ENCODE data around the gene SH3BP1. TPM values are rescaled to one million over a fixed set of nuclear protein-coding genes. Genes with fewer than 3 reads are reported as not detected.

SH3BP1 gene
- total and polyA plus RNA-seq, 2 of the 8 experiments (the other 6 are each of a cell fraction or from before 2014, with no cell fraction given), result 23.9 to 40.3 TPM

DNA sequence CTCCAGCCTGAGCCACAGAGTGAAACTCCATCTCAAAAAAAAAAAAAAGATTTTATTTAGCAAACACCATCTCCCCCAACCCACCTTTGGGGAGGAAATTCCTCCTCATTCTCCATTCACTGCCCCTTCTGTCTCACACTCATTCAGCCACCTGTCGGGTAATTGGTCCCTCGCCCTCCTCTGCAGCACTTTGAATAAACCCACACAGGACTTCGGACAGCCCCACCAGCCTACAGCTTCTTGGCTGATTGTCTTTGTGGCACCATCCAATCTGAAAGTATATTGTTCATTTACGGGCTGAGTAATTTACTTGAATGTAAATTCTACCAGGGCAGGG lies 38.3 kb upstream of the SH3BP1 start:
- CTCF ChIA-PET (ENCODE audit: partially characterized antibody), result interaction anchor here (0.6 to 3.6 kb wide), 7 partner anchors 9 to 123 kb away, joined by 3 to 14 read pairs (median 4); no protein-coding TSS in a partner anchor
- no peak for FAIRE-seq
- no peak for TF ChIP-seq SAP30 (IDR thresholded peaks at IDR 0.05; ENCODE audit: insufficient read depth, insufficient replicate concordance, low read length)

More for the DNA sequence above, 38.3 kb upstream of the SH3BP1 start:
- Histone ChIP-seq H3K56ac (replicated peaks; ENCODE audit: insufficient read length, low read depth, low read length) (no peak overlapping the region), H3K23me2 (ENCODE audit: low read depth, low read length) (no peaks in the 10 kb centered on the region), H3K14ac (ENCODE audit: insufficient read length) (no peak overlapping the region), H3K27ac (ENCODE audit: low read depth, low read length) (0 out of 2 replicates have a peak overlapping the region, but pooled peaks have one; percentile 4), H3K9ac (replicated peaks in 1 of 4; ENCODE audit: extremely low read depth in 1 of 4, low read depth in 3 of 4, low read length in 3 of 4) (no peak overlapping the region), H3K36me3 (ENCODE audit: control insufficient read depth in 2 of 4, insufficient read depth in 4 of 4, low read length in 3 of 4) (no peaks in the 10 kb centered on the region), H4K91ac (replicated peaks; ENCODE audit: insufficient read length, low read length) (no peak overlapping the region), H3K23ac (ENCODE audit: insufficient read length) (no peak overlapping the region), H4K8ac (ENCODE audit: extremely low read depth, insufficient read depth, low read length) (no peak overlapping the region), H2BK120ac (replicated peaks; ENCODE audit: low read depth, low read length) (no peak overlapping the region), H2AFZ (ENCODE audit: low read length) (no peak overlapping the region), H3K4me3 (ENCODE audit: extremely low read depth in 1 of 4, insufficient read depth in 2 of 4, low read depth in 3 of 4, low read length in 4 of 4) (peak overlapping the region in 2 of 4 experiments; percentile 9 to 26; a peak in 2 of 8 replicates), H2BK5ac (ENCODE audit: low read depth, low read length) (no peak overlapping the region; the same call in 1 of the 2 replicates), H3K9me3 (ENCODE audit: insufficient read depth in 2 of 2, low read depth in 1 of 2, low read length in 1 of 2) (no peaks in the 10 kb centered on the region), H4K5ac (ENCODE audit: insufficient read length, low read depth, low read length) (no peak overlapping the region), H3K79me1 (ENCODE audit: low read depth, low read length) (no peaks in the 10 kb centered on the region), H2BK15ac (ENCODE audit: low read length) (no peak overlapping the region), H2BK20ac (ENCODE audit: low read length) (no peak overlapping the region; the same call in 1 of the 2 replicates), H2BK12ac (ENCODE audit: low read depth, low read length) (no peak overlapping the region), H3K79me2 (ENCODE audit: control insufficient read depth in 1 of 2, insufficient read depth in 2 of 2, low read length in 2 of 2) (no peaks in the 10 kb centered on the region), H3K27me3 (replicated peaks in 1 of 4; ENCODE audit: control insufficient read depth in 3 of 4, extremely low read depth in 1 of 4, insufficient read depth in 3 of 4, low read length in 3 of 4) (no peaks in the 10 kb centered on the region), H3K4me1 (replicated peaks in 1 of 4; ENCODE audit: control insufficient read depth in 3 of 4, insufficient read depth in 4 of 4, low read length in 3 of 4) (peaks cover 0 to 8% (median 4%) of the 10 kb centered on the region in 4 experiments; a peak in 3 of 7 replicates), H3K18ac (ENCODE audit: extremely low read depth, low read length) (peak overlapping the region; percentile 35; the same call in 1 of the 2 replicates), H4K20me1 (replicated peaks in 1 of 2; ENCODE audit: control insufficient read depth in 1 of 2, insufficient read depth in 2 of 2, low read length in 2 of 2) (no peaks in the 10 kb centered on the region), H2AK5ac (ENCODE audit: low read depth, low read length) (no peak overlapping the region), H3K4me2 (ENCODE audit: insufficient read depth in 1 of 2, low read depth in 2 of 2, low read length in 2 of 2) (peak overlapping the region; percentile 38 to 55; a peak in 3 of 4 replicates), H3K4ac (replicated peaks; ENCODE audit: insufficient read length, low read depth, low read length) (no peak overlapping the region)
- POLR2A ChIA-PET (ENCODE audit: partially characterized antibody), result interaction anchor here (0.8 kb wide), 1 partner anchor 17 kb away, joined by 3 read pairs; no protein-coding TSS in a partner anchor
- 57% methylated on average over 4 of the region's 4 CpGs; no CpG with 5 or more reads in 1 of the 2 experiments for WGBS, 2 experiments (ENCODE audit: extremely low coverage in 1 of 2, insufficient coverage in 1 of 2, insufficient read length in 1 of 2, insufficient replicate concordance in 2 of 2, low coverage in 1 of 2, low lambda C conversion rate in 2 of 2, missing lambda C conversion rate in 1 of 2)
- DNase-seq (ENCODE audit: low read depth in 1 of 2, low spot score in 2 of 2), result no peak

Measured in H1 (cell line).